Measurements from ENCODE around the gene F10. TPM values are rescaled to one million over a fixed set of nuclear protein-coding genes. Genes with fewer than 3 reads are reported as not detected.
"Not testable (repeated sequence)": the region's sequence is repeated elsewhere in the genome, so short reads cannot be mapped to it uniquely, and the experiment has no call there.

Gene F10
- total RNA-seq, 1 donor from 2014 or later: not detected

DNA sequence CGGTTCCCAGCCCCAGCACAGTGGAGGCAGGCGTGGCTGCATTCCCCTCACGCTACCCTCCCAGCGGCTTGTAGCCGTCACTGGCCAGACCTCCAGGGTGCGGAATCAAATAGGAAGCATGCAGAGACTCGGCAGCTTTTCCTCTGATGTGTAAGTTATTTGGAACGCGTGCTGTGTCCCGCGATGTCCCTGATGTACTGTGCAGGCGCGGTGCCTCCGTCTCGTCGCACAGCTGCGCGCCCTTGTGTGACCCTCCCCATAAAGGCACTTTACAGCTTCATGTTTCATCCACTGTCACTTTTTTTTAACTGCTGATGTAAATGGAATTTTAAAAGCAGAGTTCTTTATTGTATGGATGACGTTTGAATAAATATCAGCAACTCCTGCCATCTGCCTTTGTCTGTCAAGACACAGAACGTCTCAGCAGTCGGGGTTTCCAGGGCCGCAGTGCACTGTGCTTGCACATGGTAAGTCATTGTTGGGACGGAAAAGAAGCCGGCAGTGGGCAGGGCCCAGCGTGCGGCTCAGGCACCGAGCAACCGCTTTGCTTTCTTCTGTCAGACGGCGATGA, 24.4 kb upstream of the F10 start:
- intact Hi-C loops (cut with micrococcal nuclease): no loop called here

- intact Hi-C loops (cut with micrococcal nuclease): no loop called here
Measured at GRCh38 chr13:113099142-113099541, 23.5 kb upstream of the F10 start.

GRCh38 chr13:113102302-113102701, 20.3 kb upstream of the F10 start:
- intact Hi-C loops (cut with micrococcal nuclease): not testable (repeated sequence)

GRCh38 chr13:113102727-113103126, 19.9 kb upstream of the F10 start:
- intact Hi-C loops (cut with micrococcal nuclease): no loop called here

GRCh38 chr13:113103646-113104045, 19.0 kb upstream of the F10 start:
- intact Hi-C loops (cut with micrococcal nuclease): no loop called here

- intact Hi-C loops (cut with micrococcal nuclease): no loop called here
Measured at GRCh38 chr13:113105032-113105920, 17.3 kb upstream of the F10 start, which contains the start of gene F7. TSS of gene F7 (plus strand) at chr13:113105791. CDS start at chr13:113105842, 51 bp downstream.

- intact Hi-C loops (cut with micrococcal nuclease): no loop called here
Measured at GRCh38 chr13:113105921-113106452, 16.6 kb upstream of the F10 start.

DNA sequence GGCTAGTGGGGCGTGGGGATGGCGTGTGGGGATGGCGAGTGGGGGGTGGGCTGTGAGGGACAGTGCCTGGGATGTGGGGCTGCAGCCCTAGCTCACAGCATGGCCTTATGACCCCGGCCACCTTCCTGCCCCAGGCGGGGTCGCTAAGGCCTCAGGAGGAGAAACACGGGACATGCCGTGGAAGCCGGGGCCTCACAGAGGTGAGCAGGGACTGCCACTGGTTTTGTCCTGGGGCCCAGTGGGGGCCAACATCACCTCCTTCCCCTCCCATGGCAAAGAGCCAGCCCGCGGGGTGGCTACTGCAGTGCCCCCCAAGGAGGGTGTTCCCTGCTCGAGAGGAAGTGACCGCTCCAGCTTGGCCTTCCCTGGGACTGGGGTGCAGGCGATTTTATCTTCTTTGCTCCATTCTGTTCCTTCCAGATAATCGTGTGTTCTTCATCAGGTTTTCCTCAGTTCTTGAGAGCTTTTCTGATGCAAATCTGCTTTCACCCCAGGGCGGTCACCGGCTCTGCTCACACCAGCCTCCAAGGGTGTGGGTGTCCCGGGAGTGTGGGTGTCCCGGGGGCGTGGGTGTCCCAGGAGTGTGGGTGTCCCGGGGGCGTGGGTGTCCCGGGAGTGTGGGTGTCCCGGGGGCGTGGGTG, 15.8 kb upstream of the F10 start:
- intact Hi-C loops (cut with micrococcal nuclease): no loop called here

DNA sequence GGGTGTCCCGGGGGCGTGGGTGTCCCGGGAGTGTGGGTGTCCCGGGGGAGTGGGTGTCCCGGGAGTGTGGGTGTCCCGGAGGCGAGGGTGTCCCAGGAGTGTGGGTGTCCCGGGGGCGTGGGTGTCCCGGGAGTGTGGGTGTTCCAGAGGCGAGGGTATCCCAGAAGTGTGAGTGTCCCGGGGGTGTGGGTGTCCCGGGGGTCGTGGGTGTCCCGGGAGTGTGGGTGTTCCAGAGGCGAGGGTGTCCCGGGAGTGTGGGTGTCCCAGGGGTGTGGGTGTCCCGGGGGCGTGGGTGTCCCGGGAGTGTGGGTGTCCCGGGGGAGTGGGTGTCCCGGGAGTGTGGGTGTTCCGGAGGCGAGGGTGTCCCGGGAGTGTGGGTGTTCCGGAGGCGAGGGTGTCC, 14.1 kb upstream of the F10 start:
- intact Hi-C loops (cut with micrococcal nuclease): not testable (repeated sequence)

DNA sequence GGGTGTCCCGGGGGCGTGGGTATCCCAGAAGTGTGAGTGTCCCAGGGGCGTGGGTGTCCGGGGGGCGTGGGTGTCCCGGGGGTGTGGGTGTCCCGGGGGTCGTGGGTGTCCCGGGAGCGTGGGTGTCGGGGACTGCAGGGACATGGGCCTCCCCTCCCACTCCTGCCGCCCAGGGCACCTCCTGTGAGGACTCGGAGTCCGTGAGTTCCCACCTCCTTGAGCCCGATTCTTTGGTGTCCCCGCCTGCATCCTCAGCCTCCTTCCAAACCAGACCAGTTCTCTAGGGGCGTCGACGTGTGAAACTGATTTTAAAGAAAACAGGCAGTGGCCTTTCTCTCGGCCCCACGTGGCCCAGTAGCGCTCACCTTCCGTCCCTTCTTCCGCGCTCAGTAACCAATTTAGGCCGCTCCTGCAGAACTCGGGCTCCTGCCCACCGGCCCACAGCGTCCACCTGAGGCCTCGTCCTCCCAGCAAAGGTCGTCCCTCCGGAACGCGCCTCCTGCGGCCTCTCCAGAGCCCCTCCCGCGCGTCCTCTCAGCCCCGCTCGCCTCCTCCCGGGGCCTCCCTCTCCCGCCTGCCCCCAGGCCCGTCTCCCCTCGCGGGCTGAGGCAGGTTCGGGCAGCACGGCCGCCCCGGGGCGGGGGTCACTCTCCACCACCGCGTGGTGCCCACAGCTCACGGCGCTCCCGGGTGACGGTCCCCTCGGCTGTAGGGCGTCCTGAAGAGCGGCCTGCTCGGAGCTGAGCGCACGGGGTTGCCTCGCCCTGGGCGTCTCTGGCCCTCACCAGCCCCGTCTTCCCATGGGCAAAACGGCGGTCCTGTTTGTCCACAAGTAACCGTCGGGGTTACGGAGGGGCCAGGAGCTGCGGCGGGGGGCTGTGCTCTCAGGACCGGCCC, 13.2 kb upstream of the F10 start:
- intact Hi-C loops (cut with micrococcal nuclease): no loop called here

DNA sequence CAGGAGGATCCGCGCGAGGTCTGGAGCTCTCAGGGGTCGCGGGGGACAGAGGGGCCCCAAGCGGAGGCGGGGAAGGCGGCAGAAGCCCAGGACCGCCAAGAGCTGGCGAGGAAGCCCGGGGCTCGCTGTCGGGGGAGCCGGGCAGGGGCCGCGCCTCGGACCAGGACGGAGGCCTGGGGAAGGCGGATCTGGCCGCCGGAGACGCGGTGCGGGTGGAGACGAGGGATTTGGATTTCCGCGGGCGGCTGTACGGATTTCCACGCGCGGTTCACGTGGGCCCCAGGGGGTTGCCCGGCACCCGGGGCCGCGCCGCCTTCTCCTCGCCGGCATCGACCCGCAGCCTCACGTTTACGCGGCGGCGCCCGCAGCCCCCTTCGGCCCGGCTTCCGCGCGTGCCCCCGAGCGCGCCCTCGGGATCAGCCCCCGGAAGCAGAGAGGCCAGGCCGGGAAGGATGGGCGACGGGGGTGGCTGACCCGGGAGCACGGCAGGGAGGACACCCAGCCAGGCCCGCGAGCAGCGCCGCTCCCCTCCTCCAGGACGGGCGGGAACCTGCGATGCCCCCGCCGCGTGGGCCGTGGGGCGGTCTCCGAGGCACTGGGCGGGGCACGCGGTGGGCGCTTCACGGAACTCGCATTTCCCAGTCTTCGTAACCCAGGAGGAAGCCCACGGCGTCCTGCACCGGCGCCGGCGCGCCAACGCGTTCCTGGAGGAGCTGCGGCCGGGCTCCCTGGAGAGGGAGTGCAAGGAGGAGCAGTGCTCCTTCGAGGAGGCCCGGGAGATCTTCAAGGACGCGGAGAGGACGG, 12.3 kb upstream of the F10 start:
- intact Hi-C loops (cut with micrococcal nuclease): no loop called here

DNA sequence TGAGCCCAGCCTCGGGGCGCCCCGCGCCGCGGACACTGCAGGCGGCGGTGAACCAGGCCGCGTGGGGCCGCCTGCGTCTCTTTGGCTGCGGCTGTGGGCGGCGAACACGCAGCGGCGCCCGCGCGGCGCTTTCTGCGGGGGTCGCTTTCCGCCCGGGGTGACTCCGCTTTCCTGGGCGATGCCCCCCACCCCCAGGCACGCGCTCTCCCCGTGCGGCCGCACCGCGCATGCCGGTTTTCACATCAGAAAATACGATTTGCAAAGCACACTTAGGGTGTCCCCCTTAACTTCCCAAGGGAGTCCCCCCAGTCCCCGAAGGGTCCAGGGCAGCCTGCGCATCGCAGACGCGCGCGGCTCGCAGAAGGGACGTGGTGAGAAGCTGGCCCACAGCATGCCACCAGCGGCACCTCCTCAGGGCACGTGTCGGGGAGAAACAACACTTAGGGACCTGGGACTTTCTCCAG, 11.7 kb upstream of the F10 start:
- intact Hi-C loops (cut with micrococcal nuclease): no loop called here

DNA sequence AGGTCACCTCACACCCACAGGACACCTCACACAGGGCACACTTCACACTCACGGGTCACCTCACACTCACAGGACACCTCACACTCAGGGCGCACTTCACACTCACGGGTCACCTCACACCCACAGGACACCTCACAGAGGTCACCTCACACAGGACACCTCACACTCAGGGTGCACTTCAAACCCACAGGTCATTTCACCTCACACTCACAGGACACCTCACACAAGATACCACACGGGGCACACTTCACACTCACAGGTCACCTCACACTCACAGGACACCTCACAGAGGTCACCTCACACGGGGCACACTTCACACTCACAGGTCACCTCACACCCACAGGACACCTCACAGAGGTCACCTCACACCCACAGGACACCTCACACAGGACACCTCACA, 10.8 kb upstream of the F10 start:
- intact Hi-C loops (cut with micrococcal nuclease): not testable (repeated sequence)

DNA sequence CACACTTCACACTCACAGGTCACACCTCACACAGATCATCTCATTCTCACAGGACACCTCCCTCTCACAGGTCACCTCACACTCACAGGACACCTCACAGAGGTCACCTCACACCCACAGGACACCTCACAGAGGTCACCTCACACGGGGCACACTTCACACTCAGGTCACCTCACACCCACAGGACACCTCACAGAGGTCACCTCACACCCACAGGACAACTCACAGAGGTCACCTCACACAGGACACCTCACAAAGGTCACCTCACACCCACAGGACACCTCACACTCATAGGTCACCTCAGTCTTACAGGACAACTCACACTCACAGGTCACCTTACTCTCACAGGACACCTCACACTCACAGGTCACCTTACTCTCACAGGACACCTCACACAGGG, 10.1 kb upstream of the F10 start:
- intact Hi-C loops (cut with micrococcal nuclease): not testable (repeated sequence)

DNA sequence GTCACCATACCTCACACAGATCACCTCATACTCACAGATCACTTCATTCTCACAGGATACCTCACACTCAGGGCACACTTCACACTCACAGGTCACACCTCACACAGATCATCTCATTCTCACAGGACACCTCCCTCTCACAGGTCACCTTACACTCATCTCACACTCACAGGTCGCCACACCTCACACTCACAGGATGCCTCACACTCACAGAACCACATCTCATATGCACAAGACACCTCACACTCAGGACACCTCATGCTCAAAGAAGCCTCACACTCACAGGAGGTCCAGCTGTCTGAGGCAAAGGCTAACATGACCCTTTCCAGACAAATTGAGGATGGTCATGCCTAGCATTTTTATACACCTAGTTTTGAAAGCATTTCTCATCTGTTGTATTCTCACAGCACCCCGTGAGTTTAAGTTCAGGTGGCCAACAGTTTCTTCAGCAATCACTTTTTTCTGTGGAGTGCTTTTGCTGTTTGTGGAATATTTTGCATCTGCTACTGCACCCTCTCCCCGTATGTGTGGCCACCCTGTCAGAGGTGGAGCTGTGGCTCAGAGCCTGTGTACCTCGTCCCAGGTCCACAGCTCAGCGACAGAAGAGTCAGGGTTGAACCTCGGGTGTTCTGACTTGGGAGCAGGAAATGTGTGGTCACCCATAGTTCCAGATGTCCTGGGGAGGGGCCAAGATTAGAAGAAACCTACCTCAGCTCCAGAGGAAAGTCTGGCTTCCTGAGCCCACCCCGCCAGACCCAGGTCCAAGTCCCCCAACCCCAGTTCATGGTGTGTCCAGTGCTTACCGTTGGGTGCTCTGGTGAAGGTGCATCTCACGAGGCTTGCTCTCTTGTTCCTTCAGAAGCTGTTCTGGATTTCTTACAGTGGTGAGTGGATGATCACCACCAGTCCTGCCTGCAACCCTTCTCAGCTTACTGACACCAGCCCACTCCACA, 9.4 kb upstream of the F10 start:
- intact Hi-C loops (cut with micrococcal nuclease): no loop called here

GRCh38 chr13:113113846-113114271, 8.7 kb upstream of the F10 start:
- intact Hi-C loops (cut with micrococcal nuclease): no loop called here

DNA sequence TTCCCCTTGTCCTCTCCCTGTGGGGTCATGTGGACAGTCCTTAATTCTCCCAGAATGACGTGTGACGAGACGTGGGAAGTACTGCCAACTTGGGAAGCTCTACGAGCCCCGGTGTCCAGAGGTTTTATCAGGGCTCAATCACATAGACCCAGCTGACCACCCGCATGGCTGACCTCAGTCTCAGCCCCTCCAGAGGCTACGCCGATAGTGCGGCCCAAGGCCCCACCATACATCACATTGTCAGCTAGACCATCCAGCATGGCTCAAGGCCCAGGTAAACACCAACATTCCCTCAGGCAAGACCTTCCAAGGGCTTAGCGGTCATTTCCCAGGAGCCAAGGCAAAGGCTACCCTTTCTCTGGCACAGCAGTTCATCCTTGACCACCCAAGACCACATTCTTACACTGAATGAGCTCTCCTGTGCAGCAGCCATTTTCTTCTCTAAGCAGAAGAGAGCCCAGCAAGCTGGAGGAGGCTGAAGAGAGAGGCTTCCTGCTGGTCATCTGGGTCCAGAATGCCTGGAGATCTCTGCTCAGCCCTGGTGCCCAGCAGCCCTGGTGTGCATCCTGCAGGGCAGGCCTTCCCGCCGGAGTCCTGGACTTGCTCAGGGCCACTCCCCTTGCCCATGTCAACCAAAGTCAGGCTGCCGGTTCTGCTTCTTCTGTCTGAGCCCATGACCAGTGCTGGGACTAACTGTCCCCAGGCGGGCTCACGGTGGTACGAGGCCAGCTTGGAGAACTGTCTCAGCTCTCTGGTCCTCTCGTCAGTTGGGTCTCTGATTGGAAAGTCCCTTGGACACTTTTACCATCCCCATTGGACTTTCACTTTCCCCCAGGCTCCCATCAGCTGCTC, 7.9 kb upstream of the F10 start:
- intact Hi-C loops (cut with micrococcal nuclease): no loop called here
